ENCODE data around the gene PTH1R.
"Not testable (repeated sequence)": the region's sequence is repeated elsewhere in the genome, so short reads cannot be mapped to it uniquely, and the experiment has no call there.

PTH1R gene

DNA sequence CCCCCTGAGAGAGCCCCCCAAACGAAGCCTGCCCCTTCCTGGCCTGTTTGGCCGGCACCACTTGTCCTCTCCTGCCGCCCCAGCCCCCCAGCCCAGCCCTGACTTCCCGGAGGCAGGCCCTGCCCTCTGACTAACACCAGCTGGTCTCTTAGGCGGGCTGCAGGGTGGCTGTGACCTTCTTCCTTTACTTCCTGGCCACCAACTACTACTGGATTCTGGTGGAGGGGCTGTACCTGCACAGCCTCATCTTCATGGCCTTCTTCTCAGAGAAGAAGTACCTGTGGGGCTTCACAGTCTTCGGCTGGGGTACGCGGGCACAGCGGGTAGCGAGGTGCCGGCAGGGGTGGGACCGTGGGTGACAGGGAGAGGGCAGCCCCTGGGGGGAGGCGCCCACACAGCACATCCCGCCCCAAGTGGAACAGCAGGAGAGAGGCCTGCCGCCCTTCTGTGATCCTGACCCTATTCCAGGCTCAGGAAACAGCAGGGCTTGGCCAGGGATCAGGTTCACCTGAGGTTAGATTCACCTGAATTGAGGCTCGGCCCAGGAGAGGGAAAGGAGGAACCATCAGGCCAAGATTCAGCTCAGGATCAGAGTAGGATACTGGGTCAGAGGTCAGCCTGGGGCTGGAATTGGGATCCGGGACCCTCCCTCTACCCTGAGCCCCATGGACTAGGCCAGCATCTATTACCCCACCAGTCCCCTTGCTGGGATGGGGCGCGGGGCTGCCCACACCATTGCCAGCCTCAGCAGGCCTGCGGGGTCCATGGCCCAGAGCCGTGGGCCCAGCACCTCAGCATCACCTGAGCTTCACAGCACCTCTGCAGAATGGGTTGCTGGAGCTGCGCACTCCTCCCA lies 21.9 kb downstream of the PTH1R start:
- no peak for DNase-seq (ENCODE audit: low read depth in 2 of 2)

- no peak for DNase-seq (ENCODE audit: low read depth in 2 of 2)
Observed at GRCh38 chr3:46900007-46900292, 22.4 kb downstream of the PTH1R start.

- no peak for DNase-seq (ENCODE audit: low read depth in 2 of 2)
Observed at GRCh38 chr3:46900356-46900755, 22.8 kb downstream of the PTH1R start.

GRCh38 chr3:46901061-46901460 lies 23.5 kb downstream of the PTH1R start:
- no peak for DNase-seq (ENCODE audit: low read depth in 2 of 2)

- no peak for DNase-seq (ENCODE audit: low read depth in 2 of 2)
Observed at GRCh38 chr3:46901591-46902187, 24.2 kb downstream of the PTH1R start.

DNA sequence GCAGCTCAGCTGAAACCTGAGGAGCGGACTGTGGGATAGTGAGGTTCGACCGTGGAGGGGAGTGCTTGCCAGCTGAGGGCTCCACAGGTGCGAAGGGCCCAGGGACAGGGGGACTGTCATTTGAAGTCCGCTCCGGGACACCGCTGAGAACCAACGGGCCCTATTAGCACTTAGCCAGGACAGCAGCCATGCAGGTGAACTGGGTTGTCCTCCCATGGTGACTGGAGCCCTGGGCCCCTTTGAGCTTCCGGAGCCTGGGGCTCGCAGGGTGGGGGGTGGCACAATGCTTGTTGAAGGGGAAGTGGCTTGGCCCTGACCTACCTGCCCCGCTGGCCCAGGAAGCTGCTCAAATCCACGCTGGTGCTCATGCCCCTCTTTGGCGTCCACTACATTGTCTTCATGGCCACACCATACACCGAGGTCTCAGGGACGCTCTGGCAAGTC lies 24.7 kb downstream of the PTH1R start:
- no peak for DNase-seq (ENCODE audit: low read depth in 2 of 2)

DNA sequence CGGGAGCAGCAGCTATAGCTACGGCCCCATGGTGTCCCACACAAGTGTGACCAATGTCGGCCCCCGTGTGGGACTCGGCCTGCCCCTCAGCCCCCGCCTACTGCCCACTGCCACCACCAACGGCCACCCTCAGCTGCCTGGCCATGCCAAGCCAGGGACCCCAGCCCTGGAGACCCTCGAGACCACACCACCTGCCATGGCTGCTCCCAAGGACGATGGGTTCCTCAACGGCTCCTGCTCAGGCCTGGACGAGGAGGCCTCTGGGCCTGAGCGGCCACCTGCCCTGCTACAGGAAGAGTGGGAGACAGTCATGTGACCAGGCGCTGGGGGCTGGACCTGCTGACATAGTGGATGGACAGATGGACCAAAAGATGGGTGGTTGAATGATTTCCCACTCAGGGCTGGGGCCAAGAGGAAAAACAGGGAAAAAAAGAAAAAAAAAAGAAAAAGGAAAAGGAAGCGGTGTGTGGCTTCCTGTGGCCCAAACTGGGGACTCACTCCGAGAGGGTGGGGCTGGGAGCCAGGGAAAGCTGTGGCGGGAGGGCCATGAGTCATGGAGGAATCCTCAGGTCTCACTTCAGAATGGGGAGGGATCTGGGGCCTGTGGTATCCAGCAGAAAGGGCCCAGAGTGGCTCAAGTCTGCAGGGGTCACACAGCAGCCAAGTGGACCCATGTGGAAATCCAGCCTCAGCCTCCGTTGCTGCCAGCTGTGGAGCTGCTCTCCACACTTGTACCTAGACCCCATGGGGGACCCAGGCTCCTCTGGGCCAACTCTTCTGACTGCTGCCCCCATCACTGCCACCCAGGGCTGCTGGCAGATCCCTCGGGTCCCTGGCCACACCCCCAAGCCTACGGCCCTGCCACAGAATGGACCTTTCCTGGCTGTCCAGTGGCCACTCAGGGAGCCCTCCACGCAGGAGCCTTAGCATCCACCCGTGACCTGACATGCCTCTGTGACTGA lies 26.1 kb downstream of the PTH1R start:
- no peak for DNase-seq (ENCODE audit: low read depth in 2 of 2)

- DNase-seq (ENCODE audit: low read depth in 2 of 2): no peak
Observed at GRCh38 chr3:46904303-46905212, 27.0 kb downstream of the PTH1R start.

- DNase-seq (ENCODE audit: low read depth in 2 of 2): no peak
Observed at GRCh38 chr3:46905213-46905560, 27.7 kb downstream of the PTH1R start.

GRCh38 chr3:46905661-46906451 lies 28.3 kb downstream of the PTH1R start:
- no peak for DNase-seq (ENCODE audit: low read depth in 2 of 2)

- DNase-seq (ENCODE audit: low read depth in 2 of 2): no peak
Observed at GRCh38 chr3:46906471-46907058, 29.0 kb downstream of the PTH1R start.

DNA sequence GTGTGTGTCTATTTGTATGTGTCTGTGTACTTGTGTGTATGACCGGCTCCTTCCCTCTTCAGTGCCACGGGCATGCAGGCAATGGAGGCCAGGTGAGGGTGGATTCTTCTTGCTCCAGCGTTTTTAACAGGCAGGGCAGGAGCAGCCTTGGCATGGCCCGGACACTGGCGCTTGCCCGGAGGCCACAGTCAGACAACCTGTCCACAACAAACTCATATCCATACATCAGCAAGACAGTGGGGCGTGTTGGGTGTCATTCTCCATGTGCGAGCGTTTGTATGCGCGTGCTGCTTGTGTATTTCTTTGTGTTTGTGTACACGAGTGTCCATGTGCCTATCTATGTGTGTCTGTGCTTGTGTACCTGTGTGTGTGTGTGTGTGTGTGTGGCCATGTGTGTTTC lies 29.8 kb downstream of the PTH1R start:
- DNase-seq (ENCODE audit: low read depth in 2 of 2): no peak

GRCh38 chr3:46907960-46908293 lies 30.4 kb downstream of the PTH1R start:
- no peak for DNase-seq (ENCODE audit: low read depth in 2 of 2)

- no peak for DNase-seq (ENCODE audit: low read depth in 2 of 2)
Observed at GRCh38 chr3:46908294-46908985, 30.9 kb downstream of the PTH1R start.

DNA sequence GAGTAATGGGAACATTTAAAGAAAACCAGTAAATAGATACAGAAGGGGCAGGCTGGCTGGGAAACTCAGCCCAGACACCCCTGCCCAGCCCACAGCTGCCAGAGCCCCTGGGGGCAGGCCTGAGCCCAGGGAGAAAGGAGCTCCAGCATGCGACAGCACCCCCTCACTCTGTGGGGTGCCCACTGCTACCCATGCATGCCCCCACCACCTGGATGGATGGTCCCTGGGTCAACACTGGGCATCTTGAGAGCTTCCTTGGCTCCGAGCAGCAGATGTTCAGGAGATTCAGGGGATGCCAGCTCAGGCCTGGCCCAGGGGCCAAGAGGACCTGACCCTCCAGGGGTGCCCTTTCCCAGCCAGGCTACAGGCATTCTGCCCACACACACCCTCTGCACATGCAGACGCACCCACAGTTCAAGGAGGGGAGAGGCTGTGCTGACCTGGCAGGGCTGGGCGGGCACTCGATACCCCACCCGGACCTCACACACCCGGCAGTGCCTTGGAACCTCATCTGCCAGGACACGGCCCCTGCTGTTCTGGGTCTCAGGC lies 31.5 kb downstream of the PTH1R start:
- no peak for DNase-seq (ENCODE audit: low read depth in 2 of 2)

- DNase-seq (ENCODE audit: low read depth in 2 of 2): peak; percentile 60 to 74
Observed at GRCh38 chr3:46909535-46910161, 32.1 kb downstream of the PTH1R start.

DNA sequence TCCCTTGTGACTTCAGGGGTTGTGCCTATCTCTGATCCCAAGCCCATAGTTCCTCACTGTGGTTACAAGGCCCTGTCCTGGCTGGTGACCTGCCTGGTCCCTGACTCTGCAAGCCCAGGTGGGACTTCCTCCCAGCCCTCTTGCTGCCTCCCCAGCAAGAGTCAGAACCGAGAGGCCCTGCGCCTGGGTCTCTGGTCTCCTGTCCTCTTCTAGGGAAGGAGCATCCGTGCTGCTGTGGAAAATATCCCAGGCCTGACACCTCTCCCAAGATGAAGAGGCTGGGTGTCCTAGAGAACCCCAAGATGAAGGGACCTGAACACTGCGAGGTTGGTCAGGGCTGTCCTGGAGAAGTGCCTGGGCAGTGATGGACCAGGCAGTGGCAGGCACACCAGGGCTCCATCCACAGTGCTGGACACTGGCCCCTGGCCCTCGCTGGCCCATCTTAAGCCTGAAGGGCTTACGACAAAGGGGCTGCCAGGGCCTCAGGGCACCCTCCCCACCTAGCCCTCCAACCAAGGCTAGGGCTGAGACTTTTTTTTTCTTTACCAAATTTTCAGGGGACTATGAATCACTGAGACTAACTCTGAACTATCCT lies 32.7 kb downstream of the PTH1R start:
- no peak for DNase-seq (ENCODE audit: low read depth in 2 of 2)

- not testable (repeated sequence) for DNase-seq (ENCODE audit: low read depth in 2 of 2)
Observed at GRCh38 chr3:46910914-46911313, 33.4 kb downstream of the PTH1R start.

DNA sequence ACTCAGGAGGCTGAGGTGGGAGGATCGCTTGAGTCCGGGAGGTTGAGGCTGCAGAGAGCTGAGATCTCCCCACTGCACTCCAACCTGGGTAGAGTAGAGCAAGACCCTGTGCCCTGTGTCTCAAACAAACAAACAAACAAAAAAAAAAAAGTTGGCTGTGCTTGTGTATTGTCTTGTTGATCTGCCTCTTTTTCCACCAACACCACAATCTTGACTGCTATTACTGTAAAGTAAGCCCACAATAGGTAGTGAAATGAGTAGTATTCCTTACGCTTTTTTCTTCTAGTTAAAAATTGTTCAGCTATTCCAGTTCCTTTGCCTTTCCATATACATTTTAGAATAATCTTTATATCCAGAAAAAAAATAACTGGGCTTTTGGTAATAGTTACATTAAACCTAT lies 35.5 kb downstream of the PTH1R start:
- no peak for DNase-seq (ENCODE audit: low read depth in 2 of 2)

Measured in activated CD4-positive, alpha-beta T cell treated with anti-CD3 and anti-CD28 coated beads for 24 hours (primary cell).